ENCODE results near the gene FER.
"Not testable (repeated sequence)": the region's sequence is repeated elsewhere in the genome, so short reads cannot be mapped to it uniquely, and the experiment has no call there.

The FER gene

DNA sequence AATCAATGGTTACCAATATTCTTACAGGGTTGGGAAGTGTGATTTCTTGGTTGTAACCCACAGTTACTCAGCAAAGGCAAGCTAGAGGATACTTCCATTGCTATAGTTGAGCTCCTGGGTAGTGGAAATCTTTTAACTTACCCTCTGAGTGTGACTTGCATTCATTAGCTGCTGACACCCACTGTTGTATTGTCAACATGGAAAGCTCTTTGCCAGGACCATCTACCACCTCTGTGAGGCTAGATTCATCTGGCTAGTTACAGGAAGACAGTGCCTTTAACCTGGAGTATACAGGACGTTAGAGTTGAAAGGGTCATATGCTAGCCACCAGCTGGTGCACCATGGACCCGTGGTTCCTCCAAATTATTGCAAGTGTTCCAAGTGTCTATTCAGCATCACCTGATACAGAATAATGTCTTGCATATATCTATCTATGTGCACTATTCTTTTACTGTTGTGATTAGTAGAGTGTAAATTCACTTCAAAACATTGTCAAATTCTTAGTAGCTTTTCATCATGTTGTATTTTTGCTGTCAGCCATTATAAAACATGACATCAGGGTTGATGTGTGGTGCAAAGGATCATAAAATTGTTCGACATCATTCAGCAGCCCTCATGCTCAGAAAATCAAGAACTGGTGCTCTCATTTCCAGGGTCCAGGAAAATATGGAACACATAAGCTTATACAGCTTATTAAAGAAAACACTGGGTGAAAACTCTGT lies 423.1 kb downstream of the FER start:
- in situ Hi-C loops (cut with MboI; ENCODE audit: low sequenced_read_pairs), result no loop called here

DNA sequence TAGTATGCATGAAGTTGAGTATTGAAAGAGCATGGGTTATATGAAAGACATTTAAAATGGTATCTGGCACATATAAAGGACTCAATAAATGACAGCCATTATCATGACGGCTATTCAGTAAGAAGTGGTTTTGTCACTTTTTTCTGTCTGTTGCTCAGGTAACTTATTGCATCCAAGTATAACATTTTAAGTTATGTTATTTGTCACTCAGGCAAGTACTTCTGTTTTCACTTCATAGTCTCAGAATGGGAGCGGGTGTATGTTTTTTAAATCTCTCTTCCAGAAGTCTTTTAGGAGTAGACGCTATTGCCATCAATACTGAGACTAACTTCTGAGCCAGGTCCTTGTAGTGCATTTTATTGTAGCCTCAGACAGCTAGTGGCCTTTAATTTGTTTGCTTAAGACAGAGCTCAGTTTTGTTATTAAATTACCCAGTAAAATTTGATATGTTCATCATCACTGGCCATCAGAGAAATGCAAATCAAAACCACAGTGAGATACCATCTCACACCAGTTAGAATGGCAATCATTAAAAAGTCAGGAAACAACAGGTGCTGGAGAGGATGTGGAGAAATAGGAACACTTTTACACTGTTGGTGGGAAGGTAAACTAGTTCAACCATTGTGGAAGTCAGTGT lies 423.9 kb downstream of the FER start:
- in situ Hi-C loops (cut with MboI; ENCODE audit: low sequenced_read_pairs), result not testable (repeated sequence)

DNA sequence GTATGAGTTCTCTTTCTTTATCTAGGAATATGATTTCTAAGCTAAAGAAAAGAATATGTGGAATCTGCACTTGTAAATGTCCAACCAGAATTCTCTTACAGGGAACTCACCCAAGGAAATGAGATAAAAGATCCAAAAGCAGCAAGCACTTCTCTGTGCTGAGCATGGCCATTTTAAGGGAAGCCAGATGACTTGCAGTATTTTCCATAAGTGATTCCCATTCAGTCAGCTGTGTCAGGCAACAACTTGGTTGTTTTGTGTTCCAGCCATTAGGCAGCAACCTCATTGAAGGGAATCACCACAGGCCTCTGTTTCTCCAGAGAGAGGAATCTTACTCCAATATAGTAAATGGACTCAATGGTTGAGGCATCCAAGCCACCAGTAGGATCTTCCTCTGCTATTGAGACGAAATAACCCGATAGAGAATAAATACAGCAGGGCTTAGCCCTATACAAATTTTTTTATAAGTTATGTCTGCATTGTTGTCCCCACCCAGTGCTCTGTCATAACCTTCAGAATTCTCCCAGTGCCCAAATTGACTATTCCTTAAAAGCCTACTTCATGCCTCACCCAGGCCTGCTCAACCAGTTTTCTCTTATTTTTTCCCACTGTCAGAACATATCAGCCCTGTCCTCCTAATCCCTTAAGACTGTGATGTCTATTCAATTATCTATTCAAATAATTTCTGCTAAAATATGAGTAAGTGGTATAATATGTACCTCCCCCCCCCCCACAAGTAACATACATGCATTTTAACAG lies 425.5 kb downstream of the FER start:
- in situ Hi-C loops (cut with MboI; ENCODE audit: low sequenced_read_pairs), result no loop called here

DNA sequence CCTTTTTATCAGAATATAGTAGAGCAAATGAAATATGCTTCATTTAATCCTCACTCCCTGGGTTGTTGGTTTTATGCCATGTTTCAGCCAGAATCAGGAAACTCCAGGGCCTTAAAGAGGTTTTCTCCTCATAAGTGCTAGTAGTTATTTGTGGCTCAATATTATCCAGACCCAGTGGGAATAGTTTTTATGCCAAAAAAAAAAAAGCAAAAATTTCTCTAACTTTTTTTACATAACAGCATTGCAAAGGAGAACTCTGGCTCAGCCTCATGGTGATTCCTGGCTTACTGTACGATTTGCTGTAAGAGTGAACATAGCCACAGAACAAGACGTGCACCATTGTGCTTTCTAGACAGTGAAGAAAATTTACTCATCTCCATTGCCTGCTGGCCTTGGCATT lies 429.5 kb downstream of the FER start:
- in situ Hi-C loops (cut with MboI; ENCODE audit: low sequenced_read_pairs), result no loop called here

DNA sequence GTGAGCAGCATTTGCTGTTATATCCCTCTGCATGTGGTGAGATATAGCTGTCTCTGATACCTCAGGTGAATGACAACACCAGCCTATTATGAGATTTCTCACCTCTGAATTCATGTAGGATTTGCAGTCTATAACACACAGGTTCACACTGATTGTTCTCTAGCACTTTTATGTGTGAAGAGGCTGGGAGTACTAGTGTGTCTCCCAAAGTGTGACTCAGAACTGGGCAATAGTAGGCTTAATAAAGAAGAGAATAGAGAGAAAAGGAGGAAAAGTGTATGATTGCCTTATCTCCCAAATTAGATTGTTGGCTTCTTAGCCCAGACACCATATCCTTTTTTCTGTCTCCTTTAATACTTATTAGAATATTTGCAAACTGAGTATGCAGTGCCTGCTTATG lies 430.1 kb downstream of the FER start:
- in situ Hi-C loops (cut with MboI; ENCODE audit: low sequenced_read_pairs), result no loop called here

DNA sequence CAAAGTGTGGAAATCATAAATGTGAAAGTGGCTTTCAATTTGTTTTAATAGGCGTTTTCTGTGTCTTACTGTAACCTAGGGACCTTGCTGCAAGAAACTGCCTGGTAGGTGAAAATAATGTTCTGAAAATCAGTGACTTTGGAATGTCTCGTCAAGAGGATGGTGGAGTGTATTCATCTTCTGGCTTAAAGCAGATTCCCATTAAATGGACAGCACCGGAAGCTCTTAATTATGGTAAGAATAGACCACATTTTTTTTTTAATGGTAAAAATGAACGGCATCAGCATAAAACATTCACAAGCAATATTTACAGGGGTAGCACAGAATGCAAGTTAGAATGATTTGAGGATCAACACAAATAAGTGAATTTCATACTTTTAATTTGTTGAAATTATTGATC lies 433.0 kb downstream of the FER start:
- in situ Hi-C loops (cut with MboI; ENCODE audit: low sequenced_read_pairs), result no loop called here

DNA sequence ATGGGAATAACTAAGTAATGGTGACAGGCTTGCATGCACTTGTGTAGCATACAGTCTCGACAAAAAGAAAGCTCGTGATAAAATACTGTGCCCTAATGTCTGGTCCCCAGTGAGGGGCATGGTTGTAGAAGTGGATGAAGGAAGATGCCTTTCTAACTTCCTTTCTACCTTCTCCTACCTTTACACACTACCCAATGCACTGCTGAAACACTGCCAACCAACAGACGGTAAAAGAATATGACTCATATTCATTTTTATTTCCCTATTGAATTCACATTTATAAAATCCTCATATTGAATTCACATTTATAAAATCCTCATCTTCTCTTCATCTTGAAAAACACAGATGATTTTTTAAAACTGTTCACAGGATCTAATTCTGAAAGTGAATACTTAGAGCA lies 439.1 kb downstream of the FER start:
- in situ Hi-C loops (cut with MboI; ENCODE audit: low sequenced_read_pairs), result no loop called here

DNA sequence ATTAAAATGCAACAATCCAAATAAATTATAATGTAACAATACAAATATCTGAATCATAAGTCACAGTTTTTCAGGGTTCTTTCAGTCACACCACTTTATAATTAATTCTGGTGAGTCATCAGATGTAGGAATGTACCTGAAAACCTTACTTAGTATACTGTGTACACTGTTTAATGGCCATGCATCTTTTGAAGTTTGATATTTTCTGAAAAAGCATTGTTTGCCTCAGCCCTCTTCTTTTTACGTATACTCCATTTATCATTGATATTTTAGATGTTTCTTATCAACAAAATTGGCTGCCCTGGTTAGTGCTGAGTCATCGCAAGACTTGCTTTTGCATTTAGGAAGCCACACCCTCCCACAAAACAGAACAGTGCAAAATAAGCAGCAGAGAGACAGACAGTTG lies 443.5 kb downstream of the FER start:
- in situ Hi-C loops (cut with MboI; ENCODE audit: low sequenced_read_pairs), result no loop called here

DNA sequence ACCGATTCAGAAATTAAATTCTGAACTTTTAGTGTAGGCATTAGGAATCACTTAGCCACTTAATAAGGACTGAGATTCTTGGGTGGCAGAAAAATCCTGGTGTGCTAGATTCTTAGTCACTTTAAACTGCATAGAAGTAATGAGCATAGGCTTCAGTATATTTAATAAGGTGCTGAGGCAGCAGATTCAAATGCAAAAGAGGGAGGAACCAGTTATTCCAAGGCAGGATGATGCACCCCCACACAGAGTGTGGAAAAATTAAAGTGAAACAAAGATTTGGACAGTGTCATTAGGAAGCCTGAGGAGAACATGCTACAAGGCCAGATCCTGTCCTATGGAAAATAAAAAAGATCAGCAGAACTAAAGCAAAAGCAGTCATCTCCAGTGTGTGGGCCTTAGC lies 444.3 kb downstream of the FER start:
- in situ Hi-C loops (cut with MboI; ENCODE audit: low sequenced_read_pairs), result no loop called here

DNA sequence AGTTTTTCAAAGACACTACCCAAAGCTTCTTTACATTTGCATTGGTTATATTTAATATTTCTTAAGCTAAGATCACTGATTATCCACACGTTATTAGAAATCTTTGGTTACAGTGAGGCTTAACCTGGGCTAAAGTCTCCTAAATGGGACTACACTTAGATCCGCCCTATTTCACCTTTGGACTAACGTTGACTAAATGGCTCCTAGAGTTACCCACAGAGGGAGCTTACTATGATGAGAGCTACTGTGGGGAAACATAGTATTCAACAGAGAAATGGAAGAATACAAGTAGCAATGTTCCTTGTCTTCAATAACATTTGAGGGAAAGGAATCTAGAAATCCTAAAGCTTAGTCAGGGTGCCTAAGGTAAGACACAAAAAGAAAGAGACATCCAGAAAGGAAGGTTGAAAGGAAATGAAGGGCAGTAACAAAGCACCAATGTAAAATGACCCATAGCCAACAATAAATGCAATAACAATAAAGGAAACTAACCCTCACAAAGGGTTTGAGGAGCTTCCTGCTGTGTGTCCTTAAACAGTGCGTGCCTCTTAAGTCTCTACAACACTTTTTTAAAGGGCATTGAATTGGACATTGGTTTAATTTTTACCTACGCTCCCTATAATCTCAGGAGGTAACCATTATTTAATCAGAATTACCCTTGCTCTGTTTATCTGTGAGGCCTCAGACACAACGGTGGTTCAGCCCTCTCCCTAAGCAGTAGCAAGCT lies 445.0 kb downstream of the FER start:
- in situ Hi-C loops (cut with MboI; ENCODE audit: low sequenced_read_pairs), result no loop called here

DNA sequence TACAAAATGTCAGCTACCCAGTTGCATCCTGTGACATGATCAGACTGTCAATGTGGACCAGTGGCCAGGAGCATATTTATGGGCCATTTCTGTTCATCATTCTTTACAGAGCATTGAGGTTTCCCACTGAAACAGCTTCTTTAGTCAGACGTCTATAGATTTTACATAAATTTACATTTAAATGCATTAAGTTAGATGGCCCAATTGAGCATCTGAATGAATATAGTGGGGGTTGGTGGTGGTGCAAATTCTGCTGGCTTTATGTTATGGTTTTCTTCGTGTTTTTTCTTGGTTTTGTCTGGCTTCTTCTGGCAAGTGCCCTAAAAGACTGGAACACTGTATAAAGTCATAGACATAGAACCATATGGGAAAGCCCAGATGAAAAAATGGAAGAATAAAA lies 448.0 kb downstream of the FER start:
- in situ Hi-C loops (cut with MboI; ENCODE audit: low sequenced_read_pairs), result no loop called here

DNA sequence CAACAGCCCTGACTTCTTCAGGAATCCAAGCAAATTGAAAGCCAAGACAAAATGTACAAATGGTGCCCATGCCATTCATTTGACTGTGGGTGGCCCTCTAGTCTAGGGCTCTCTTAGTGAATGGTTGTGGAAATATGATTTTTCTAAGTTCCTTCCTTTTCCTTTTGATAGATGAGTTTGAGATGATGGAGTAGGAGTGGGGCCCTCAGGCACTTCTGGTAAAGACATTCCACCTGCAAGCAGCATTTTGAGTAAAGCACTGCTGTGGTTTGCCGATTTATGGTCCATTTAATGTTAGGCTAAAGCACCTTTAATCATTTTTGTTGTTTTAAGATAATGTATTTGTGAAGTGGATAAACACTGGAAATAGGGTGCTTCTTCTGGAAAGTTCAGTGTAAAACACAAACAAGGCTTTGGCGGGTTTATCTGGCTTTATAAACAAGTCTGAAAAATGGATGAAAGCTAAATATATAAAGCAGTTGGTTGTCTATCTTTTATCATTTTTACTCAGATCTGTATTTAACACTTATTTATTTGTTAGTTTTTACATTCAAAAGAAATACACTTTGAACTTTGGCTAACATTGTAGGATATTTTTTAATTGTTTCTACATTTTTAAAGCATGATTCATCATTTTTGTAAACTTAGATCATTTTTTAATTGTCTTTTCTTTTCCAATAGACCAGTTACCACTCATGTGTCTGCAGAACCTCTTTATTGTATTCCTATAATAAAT lies 448.6 kb downstream of the FER start:
- in situ Hi-C loops (cut with MboI; ENCODE audit: low sequenced_read_pairs), result no loop called here

DNA sequence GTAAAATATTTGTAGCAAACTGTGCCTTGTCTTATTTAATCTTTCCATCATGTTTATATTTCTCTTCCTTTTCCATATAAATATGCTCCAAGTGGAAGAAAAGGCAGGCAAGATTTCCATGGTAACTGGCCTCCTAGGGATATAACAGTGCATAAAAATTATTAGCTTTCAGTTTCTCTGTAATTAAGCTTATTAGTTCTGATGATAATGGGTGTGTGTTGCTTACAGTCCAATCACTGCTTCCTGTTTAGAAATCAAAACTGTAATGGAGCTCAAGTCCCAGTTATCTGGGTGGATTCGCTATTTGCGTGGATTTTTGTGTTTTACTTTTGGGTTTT lies 449.1 kb downstream of the FER start:
- in situ Hi-C loops (cut with MboI; ENCODE audit: low sequenced_read_pairs), result no loop called here

DNA sequence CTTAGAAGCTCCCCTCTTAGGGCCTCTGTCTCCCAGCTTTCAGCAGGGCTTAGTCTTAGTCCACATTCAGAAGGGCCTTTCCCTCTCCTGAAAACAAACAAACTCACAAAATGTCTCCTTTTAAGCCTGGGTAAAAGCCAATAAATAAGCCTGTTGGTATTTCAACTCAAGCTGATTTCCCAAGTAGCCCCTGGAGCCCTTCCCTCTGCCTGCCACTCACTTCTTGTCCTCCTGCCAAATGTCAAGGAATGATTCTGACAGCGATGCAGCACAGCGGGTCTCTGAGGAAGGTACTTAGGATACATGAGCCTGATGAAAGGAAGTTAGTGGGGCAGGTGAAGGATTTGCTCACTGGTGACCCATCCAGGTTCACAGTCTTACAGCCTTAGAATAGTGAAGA lies 451.6 kb downstream of the FER start:
- in situ Hi-C loops (cut with MboI; ENCODE audit: low sequenced_read_pairs), result no loop called here

DNA sequence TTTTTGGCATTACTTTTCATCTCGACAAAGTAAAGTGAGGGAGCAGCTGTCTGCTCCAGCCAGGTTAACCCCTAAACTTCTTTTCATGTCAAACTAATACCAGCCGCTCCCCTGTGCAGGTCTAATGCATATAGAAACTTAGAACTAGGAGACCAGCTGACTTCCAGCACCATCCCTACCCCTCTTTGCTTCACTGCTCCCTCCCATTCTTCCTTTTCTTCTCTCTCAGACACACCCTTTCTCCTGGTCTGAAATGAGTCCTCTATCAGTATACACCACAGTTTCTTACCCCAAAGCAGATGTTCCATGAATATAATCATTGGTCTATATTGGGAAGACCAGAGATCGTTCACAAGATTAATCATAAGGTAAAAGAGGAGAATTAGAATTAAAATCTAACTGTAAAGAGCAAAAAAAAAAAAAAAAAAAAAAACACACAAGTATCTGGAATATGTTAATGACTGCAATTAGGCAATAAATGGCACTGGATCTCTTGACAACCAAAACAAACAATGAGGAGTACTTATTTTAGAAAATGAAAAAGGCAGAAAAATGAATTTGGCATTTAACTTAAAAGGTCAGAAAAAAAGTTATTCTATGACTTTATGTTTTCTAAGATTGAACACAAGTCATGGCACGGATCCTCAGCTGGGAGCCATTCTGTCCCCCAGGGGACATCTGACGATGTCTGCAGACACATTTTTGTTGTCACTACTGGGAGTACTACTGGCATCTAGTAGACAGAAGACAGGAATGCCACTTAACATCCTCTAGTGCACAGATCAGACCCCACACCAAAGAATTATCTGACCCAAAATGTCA lies 452.3 kb downstream of the FER start:
- in situ Hi-C loops (cut with MboI; ENCODE audit: low sequenced_read_pairs), result no loop called here

DNA sequence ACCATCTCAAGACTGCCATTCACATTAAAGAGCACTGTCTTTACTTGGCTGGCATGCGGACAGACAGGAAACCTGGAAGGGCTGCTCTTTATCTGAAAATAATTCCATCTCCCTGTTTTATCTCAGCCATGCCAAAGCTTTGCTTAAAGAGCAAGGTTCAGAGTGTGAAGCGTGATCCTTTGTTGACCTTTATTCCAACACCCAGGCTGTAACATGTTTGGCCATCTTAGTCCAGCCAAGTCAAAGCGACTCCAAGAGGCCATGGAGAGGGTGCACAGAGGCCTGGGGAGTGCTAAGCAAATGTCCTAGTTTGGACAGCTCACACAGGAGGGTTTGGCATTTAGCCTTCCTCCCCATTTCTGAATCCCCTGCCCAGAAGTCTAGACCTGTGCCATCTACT lies 467.3 kb downstream of the FER start:
- in situ Hi-C loops (cut with MboI; ENCODE audit: low sequenced_read_pairs), result no loop called here

DNA sequence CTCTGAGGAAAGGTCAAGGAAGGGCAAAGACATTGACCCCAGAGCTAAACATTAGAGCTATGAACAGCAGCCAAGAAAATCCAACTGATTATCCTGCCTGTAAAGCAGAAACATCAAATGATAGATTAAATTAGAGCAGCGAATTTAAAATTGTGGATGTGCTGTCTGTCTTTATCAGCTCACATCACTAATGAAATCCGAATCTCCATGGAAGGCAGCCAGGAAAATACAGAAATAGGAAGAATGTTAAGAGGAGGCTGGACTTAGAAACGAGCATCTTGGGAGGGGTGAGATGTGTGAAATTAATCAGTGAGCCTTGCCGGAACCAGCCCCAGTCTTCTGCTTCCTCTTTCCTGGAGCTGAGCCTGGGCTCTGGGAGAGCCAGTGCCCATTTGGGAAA lies 471.1 kb downstream of the FER start:
- in situ Hi-C loops (cut with MboI; ENCODE audit: low sequenced_read_pairs), result no loop called here

DNA sequence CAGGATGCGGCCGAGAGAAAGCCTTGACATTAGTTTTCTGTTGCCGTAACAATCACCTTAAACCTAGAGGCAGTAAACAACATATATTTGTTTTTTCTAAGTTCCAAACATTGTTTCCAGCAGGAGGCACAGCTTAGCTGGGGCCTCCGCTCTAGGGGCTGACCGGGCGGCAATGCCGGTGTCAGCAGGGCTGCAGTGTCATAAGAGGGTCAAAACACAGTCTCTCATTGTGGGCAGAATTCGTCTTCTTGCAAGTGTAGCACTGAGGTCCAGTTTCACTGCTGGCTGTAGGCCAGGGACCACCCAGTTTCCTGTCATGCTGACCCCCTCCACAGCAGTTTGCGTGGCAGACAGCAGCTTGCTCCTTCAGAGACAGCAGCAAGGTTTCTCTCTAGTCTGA lies 475.8 kb downstream of the FER start:
- in situ Hi-C loops (cut with MboI; ENCODE audit: low sequenced_read_pairs), result no loop called here

DNA sequence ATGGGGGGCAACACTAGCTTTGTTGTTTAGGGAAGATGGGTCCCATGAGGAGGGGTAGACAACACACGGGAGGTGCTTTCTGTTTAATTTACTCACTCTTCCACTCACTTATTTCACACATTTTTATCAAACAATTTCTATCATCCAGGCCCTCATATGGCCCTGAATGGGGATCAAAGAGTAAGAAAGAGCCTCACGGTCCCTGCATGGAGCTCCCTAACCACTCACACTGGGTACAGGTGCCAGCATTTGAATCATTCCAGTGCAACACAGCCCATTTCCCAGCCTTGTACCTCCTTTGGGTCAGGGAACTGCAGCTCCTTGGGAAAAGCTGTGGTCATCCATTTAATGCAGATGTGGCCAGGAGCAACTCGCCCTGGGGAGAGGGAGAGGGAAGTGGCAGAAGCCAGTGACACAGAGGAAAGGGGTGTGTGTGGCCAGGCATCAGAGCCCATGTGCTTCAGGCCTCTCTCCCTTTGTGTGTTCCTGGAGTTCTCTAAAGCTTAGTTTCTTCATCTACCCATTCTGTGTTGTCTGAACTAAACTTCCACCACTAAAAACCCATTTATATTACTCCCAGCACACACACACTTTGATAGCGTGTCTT lies 476.7 kb downstream of the FER start:
- in situ Hi-C loops (cut with MboI; ENCODE audit: low sequenced_read_pairs), result no loop called here

Measured in HL-60/S4 (cell line).